GM12891 (cell line): ENCODE data around the gene TBC1D22A.

Experiments used
- POLR2A ChIP-seq: IDR thresholded peaks from 2 replicates; pipeline ENCODE4 v1.6.1; 2011; ENCODE audit warnings: low read depth, low read length, control low read depth
- TAF1 ChIP-seq: IDR thresholded peaks from 2 replicates; pipeline ENCODE4 v1.6.1; 2011; ENCODE audit warnings: low read depth, low read length, control low read depth

DNA sequence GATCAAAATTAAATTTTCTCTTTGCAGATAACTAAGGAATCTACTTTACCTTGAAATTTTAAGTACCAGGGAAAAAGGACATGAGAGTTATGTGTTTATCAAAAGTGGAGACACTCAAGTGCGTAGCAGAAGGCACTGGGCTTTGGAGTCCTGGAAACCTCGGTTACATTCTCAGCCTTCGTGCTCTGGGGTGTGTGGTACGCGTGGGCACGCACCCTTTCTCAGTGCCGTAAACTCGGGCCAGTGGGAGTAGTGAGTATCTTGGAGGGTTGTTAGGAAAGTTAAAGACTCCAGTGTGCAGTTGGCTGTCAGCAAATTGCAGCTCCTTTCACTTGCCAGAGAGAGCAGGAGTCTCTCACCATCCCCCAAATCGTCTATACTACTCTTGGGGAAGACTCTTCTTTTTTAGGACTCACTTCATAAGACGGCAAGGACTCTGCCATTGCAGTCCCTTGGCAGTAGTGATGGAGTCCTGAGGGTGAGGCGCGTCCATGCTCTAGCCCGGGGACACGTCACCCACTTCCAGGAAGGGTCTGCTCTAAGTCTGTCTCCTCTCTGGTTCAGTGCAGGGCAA, 171.8 kb downstream of the TBC1D22A start:
- TF ChIP-seq POLR2A (no peak), TAF1 (no peak)
